ENCODE data around the gene HNRNPL.
A peak's percentile ranks its signal among the peaks of the same experiment; 100 is the strongest.
"Not testable (repeated sequence)": the region's sequence is repeated elsewhere in the genome, so short reads cannot be mapped to it uniquely, and the experiment has no call there.

HNRNPL gene

GRCh38 chr19:38843175-38843758 lies 6.5 kb downstream of the HNRNPL start:
- DNase-seq = no peak

GRCh38 chr19:38842439-38843174 lies 7.2 kb downstream of the HNRNPL start:
- DNase-seq = no peak

- no peak for DNase-seq
Measured at GRCh38 chr19:38841787-38842438, 7.9 kb downstream of the HNRNPL start.

GRCh38 chr19:38841180-38841766 lies 8.5 kb downstream of the HNRNPL start:
- DNase-seq = no peak

- DNase-seq = no peak
Measured at GRCh38 chr19:38840583-38840968, 9.2 kb downstream of the HNRNPL start.

- no peak for DNase-seq
Measured at GRCh38 chr19:38839816-38840582, 9.8 kb downstream of the HNRNPL start.

- DNase-seq = no peak
Measured at GRCh38 chr19:38838986-38839761, 10.6 kb downstream of the HNRNPL start.

- no peak for DNase-seq
Measured at GRCh38 chr19:38838208-38838985, 11.4 kb downstream of the HNRNPL start.

- no peak for DNase-seq
Measured at GRCh38 chr19:38837656-38838121, 12.1 kb downstream of the HNRNPL start.

- DNase-seq = no peak
Measured at GRCh38 chr19:38836983-38837626, 12.7 kb downstream of the HNRNPL start.

GRCh38 chr19:38836159-38836982 lies 13.4 kb downstream of the HNRNPL start:
- DNase-seq = no peak

GRCh38 chr19:38834590-38834989 lies 15.2 kb downstream of the HNRNPL start:
- no peak for DNase-seq

GRCh38 chr19:38834104-38834490 lies 15.7 kb downstream of the HNRNPL start:
- DNase-seq = no peak

GRCh38 chr19:38833092-38833425 lies 16.7 kb downstream of the HNRNPL start:
- DNase-seq = no peak

GRCh38 chr19:38831142-38831605 lies 18.6 kb downstream of the HNRNPL start:
- DNase-seq = peak; percentile 60

- DNase-seq = no peak
Measured at GRCh38 chr19:38830039-38830733, 19.6 kb downstream of the HNRNPL start.

- not testable (repeated sequence) for DNase-seq
Measured at GRCh38 chr19:38829203-38829602, 20.6 kb downstream of the HNRNPL start.

- DNase-seq = no peak
Measured at GRCh38 chr19:38826856-38827551, 22.8 kb downstream of the HNRNPL start.

- not testable (repeated sequence) for DNase-seq
Measured at GRCh38 chr19:38825936-38826335, 23.9 kb downstream of the HNRNPL start.
